LNCaP clone FGC (cell line): ENCODE data around the gene NT5C3A.

Experiments
- DNase-seq: peaks from one replicate; pipeline ENCODE4 v3.0.0-alpha.2; 2011; ENCODE audit warnings: low read depth
- H3K4me3 ChIP-seq: 2 replicates; pipeline ENCODE4 v1.5.1; 2011; ENCODE audit warnings: mild to moderate bottlenecking, low read depth, low read length, control low read depth
- TF ChIP-seq, protein P1 (sequence below): IDR thresholded peaks from 2 replicates; pipeline ENCODE4 v1.5.1; 2012; ENCODE audit warnings: mild to moderate bottlenecking; ENCODE audit not compliant: control insufficient read depth, insufficient read depth; ENCODE audit errors: extremely low read depth

Gene NT5C3A

DNA sequence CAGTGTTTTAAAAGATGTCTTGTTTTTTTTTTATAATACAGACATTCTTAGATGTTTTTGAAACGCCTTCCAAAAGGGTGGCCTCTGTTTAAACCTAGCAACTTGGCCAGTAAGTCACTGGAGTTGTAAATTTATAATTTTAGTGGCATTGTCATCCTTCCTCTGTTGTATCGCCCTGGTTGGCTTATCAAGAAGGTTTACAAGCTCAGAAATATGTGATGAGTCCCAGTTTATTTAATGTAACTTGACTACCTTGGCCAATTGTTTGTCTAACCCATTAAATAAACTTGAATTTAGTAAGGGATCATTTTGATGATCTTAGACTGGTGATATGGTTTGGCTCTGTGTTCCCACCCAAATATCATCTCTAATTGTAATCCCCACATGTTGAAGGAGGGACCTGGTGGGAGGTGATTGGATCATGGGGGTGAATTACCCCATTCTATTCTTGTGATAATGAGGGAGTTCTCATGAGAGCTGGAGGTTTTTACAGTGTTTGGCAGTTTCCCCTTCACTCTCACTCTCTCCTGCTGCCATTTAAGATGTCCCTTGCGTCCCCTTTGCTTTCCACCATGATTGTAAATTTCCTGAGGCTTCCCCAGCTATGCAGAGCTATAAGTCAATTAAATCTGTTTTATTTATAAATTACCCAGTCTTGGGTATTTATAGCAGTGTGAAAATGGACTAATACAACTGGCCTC lies 13.4 kb upstream of the NT5C3A start:
- H3K4me3 ChIP-seq = no peak overlapping the region
- TF ChIP-seq, protein P1, sequence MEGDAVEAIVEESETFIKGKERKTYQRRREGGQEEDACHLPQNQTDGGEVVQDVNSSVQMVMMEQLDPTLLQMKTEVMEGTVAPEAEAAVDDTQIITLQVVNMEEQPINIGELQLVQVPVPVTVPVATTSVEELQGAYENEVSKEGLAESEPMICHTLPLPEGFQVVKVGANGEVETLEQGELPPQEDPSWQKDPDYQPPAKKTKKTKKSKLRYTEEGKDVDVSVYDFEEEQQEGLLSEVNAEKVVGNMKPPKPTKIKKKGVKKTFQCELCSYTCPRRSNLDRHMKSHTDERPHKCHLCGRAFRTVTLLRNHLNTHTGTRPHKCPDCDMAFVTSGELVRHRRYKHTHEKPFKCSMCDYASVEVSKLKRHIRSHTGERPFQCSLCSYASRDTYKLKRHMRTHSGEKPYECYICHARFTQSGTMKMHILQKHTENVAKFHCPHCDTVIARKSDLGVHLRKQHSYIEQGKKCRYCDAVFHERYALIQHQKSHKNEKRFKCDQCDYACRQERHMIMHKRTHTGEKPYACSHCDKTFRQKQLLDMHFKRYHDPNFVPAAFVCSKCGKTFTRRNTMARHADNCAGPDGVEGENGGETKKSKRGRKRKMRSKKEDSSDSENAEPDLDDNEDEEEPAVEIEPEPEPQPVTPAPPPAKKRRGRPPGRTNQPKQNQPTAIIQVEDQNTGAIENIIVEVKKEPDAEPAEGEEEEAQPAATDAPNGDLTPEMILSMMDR = no peak
- peak; percentile 81 for DNase-seq

DNA sequence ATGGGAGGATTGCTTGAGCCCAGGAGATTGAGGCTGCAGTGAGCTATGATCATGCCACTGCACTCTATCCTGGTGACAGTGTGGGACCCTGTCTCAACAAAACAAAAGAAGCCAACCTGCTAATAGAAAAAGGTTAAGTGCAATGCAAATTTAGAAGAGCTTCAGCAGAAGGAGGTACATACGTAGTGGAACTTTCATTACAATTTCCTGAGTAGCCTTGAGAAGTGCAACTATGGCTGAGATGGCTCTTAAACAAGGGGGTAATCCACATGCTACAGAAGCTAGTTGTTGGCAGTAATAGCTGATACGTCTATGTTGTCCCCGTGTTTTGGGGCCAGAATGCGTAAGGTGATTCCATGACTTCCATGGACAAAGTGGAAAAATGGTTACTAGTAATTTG lies 10.7 kb upstream of the NT5C3A start:
- TF ChIP-seq, protein P1 = no peak
- no peak overlapping the region for H3K4me3 ChIP-seq
- DNase-seq = no peak

- TF ChIP-seq, protein P1 = no peak
- DNase-seq = peak; percentile 44
- no peak overlapping the region for H3K4me3 ChIP-seq
Observed at GRCh38 chr7:33072471-33072870, 9.9 kb upstream of the NT5C3A start.

DNA sequence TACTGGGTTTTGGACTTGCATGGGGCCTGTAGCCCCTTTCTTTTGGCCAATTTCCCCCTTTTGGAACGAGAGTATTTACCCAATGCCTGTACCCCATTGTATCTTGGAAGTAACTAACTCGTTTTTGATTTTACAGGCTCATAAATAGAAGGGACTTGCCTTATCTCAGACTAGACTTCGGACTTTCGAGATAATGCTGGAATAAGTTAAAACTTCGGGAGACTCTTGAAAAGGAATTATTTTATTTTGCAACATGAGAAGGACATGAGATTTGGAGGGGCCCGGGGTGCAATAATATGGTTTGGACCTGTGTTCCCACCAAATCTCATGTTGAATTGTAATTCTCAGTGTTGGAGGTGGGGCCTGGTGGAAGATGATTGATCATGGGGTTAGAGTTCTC lies 8.3 kb upstream of the NT5C3A start:
- TF ChIP-seq, protein P1 = no peak
- DNase-seq = no peak
- no peak overlapping the region for H3K4me3 ChIP-seq

DNA sequence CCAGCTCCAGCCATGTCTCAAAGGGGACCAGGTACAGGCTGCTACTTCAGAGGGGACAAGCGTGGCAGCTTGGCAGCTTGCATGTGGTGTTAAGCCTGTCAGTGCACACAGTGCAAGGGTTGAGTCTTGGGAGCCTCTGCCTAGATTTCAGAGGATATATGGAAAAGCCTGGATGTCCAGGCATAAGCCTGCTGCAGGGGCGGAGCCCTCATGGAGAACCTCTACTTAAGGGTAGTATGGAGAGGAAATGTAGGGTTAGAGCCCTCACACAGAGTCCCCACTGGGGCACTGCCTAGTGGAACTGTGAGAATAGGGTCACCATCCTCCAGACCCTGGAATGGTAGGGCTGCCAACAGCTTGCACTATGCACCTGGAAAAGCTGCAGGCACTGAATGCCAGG lies 7.7 kb upstream of the NT5C3A start:
- no peak for DNase-seq
- TF ChIP-seq, protein P1 = no peak
- H3K4me3 ChIP-seq = no peak overlapping the region

GRCh38 chr7:33067921-33068320 lies 5.3 kb upstream of the NT5C3A start:
- no peak overlapping the region for H3K4me3 ChIP-seq
- TF ChIP-seq, protein P1 = no peak
- DNase-seq = no peak

DNA sequence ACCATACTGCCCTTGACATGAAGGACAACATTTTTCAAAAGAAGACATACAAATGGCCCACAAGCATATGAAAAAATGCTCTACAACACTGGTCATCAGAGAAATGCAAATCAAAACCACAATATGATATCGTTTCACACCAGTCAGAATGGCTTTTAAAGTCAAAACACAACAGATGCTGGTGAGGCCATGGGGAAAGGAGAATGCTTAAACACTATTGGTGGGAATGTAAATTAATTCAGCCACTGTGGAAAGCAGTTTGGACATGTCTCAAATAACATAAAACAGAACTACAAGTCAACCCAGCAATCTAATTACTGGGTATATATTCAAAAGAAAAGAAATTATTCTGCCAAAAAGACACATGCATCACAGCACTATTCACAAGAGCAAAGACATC lies 4.2 kb upstream of the NT5C3A start:
- no peak for DNase-seq
- TF ChIP-seq, protein P1 = no peak
- H3K4me3 ChIP-seq = no peak overlapping the region
